K562 (cell line): ENCODE measurements around the gene COL6A1. TPM values are rescaled to one million over a fixed set of nuclear protein-coding genes. Genes with fewer than 3 reads are reported as not detected.
A peak's percentile ranks its signal among the peaks of the same experiment; 100 is the strongest.

ENCODE experiments used
- ATAC-seq: fragments of 200-7000 bp; cut with Tn5 transposase; 3 replicates; pipeline ENCODE4 v1.9.1; 2020; ENCODE audit warnings: moderate library complexity
- BruUV-seq: library from RNA; stranded (reverse); fragments of 400-500 nt; replicated peaks from 2 replicates; lab custom pipeline; 2021; lab: Mats Ljungman, UMichigan
- CTCF ChIA-PET: fragments of 300-600 bp; formaldehyde crosslinking; extraction: SDS; loops from one replicate; lab custom pipeline; 2021; ENCODE audit warnings: low intra/inter-chr PET ratio; lab: Yijun Ruan, JAX
- POLR2A ChIA-PET: fragments of 300-600, 350-650 bp; sonication (Branson Sonifier 250); formaldehyde crosslinking; extraction: SDS; loops from one replicate; lab custom pipeline; 2021; ENCODE audit warnings: antibody characterized with exemption, inconsistent platforms; lab: Yijun Ruan, JAX
- DNase-seq, 4 experiments: peaks; one replicate each; pipeline versions ENCODE4 v3.0.0 to v3.0.0-alpha.2; 2011 to 2018; ENCODE audit warnings: low spot score in 3 of 4, mixed read lengths in 3 of 4; ENCODE audit errors: extremely low read depth in 1 of 4
- FAIRE-seq: peaks from 2 replicates; lab custom pipeline; 2011; peaks lifted over from hg19 to GRCh38; lab: Jason Lieb, UNC
- H2AFZ ChIP-seq: 2 replicates; pipeline ENCODE4 v1.6.0; 2011; ENCODE audit warnings: low read depth, low read length, control low read depth, inconsistent platforms
- H3K27ac ChIP-seq: fragments of 200-600 bp; 3 replicates; pipeline ENCODE4 v1.8.0; 2011; ENCODE audit warnings: low read depth, mild to moderate bottlenecking, control low read depth, inconsistent platforms, low read length, moderate library complexity, mixed read lengths; ENCODE audit errors: extremely low read depth
- H3K27me3 ChIP-seq, 2 experiments: fragments of 300-600 bp in 1 of 2; 2 replicates in 1 of 2; 3 replicates in 1 of 2; pipeline versions ENCODE4 v1.6.0 to v1.8.0; 2011; ENCODE audit warnings: inconsistent platforms in 2 of 2, low read length in 2 of 2, mild to moderate bottlenecking in 1 of 2, mixed read lengths in 1 of 2, moderate library complexity in 1 of 2; ENCODE audit not compliant: control insufficient read depth in 2 of 2, insufficient read depth in 2 of 2
- H3K36me3 ChIP-seq: fragments of 300-600 bp; 3 replicates; pipeline ENCODE4 v1.8.0; 2011; ENCODE audit warnings: mild to moderate bottlenecking, low read length, inconsistent platforms; ENCODE audit not compliant: control insufficient read depth, insufficient read depth
- H3K4me1 ChIP-seq, 2 experiments: fragments of 200-600 bp in 1 of 2; replicated peaks in 1 of 2; 2 replicates in 1 of 2; 3 replicates in 1 of 2; pipeline versions ENCODE4 v1.5.1 to v1.8.0; 2011; ENCODE audit warnings: inconsistent platforms in 2 of 2, low read length in 2 of 2, mild to moderate bottlenecking in 1 of 2, mixed read lengths in 1 of 2, moderate library complexity in 1 of 2; ENCODE audit not compliant: control insufficient read depth in 2 of 2, insufficient read depth in 2 of 2
- H3K4me2 ChIP-seq: 2 replicates; pipeline ENCODE4 v1.6.1; 2011; ENCODE audit warnings: low read length, control low read depth, inconsistent platforms, mixed read lengths; ENCODE audit not compliant: insufficient read depth
- H3K4me3 ChIP-seq: fragments of 200-600 bp; sonication (generic), shearing (Covaris generic); 2 replicates; pipeline ENCODE4 v1.5.1; 2016; ENCODE audit warnings: control low read depth, inconsistent platforms
- H3K79me2 ChIP-seq: fragments of 200-600 bp; 3 replicates; pipeline ENCODE4 v1.8.0; 2011; ENCODE audit warnings: low read length, inconsistent platforms; ENCODE audit not compliant: control insufficient read depth, insufficient read depth
- H3K9ac ChIP-seq, 2 experiments: 2 replicates each; pipeline versions ENCODE4 v1.6.0 to v1.6.1; 2011; ENCODE audit warnings: low read depth in 2 of 2, low read length in 2 of 2, control low read depth in 1 of 2, inconsistent platforms in 1 of 2, mild to moderate bottlenecking in 1 of 2, mixed read lengths in 1 of 2; ENCODE audit not compliant: insufficient read depth in 1 of 2
- H3K9me1 ChIP-seq: one replicate; pipeline ENCODE4 v1.6.0; 2011; ENCODE audit warnings: inconsistent platforms, mild to moderate bottlenecking, low read length, moderate library complexity; ENCODE audit not compliant: control insufficient read depth, insufficient read depth
- H3K9me3 ChIP-seq: replicated peaks from 2 replicates; pipeline ENCODE4 v1.5.1; 2011; ENCODE audit warnings: low read depth, low read length, inconsistent platforms; ENCODE audit not compliant: control insufficient read depth, insufficient read depth
- H4K20me1 ChIP-seq: replicated peaks from 2 replicates; pipeline ENCODE4 v1.6.1; 2011; ENCODE audit warnings: low read length, inconsistent platforms, mixed read lengths; ENCODE audit not compliant: control insufficient read depth, insufficient read depth
- CTBP1 ChIP-seq: fragments of 450-650 bp; IDR thresholded peaks from 2 replicates; pipeline ENCODE4 v1.6.1; 2016; ENCODE audit warnings: borderline replicate concordance
- NCOA2 ChIP-seq, 2 experiments: fragments of 450-650 bp; IDR thresholded peaks; 2 replicates each; pipeline ENCODE4 v1.6.1; 2018; ENCODE audit warnings: mild to moderate bottlenecking in 2 of 2, moderate library complexity in 1 of 2; ENCODE audit not compliant: partially characterized antibody in 2 of 2
- NRF1 ChIP-seq, 2 experiments: fragments of 450-650 bp; IDR thresholded peaks in 1 of 2; conservative IDR thresholded peaks in 1 of 2; 2 replicates each; pipeline ENCODE4 v1.6.1; 2014; ENCODE audit warnings: mild to moderate bottlenecking in 2 of 2
- PHB2 ChIP-seq: fragments of 450-650 bp; IDR thresholded peaks from 2 replicates; pipeline ENCODE4 v1.6.1; 2017; ENCODE audit warnings: low read depth
- RAD51 ChIP-seq: fragments of 450-650 bp; IDR thresholded peaks from 2 replicates; pipeline ENCODE4 v1.7.1; 2016; ENCODE audit warnings: low read depth, mild to moderate bottlenecking, borderline replicate concordance
- SAFB2 ChIP-seq: fragments of 200-400 bp; formaldehyde crosslinking; IDR thresholded peaks from 2 replicates; pipeline ENCODE4 v1.6.1; 2018; ENCODE audit warnings: borderline replicate concordance, low read length, low read depth, moderate library complexity; ENCODE audit not compliant: severe bottlenecking
- SP1 ChIP-seq: sonication (generic); formaldehyde crosslinking; IDR thresholded peaks from 2 replicates; pipeline ENCODE4 v1.8.1; 2022; ENCODE audit warnings: mild to moderate bottlenecking, missing genetic modification reagents
- TAF7 ChIP-seq: fragments of 450-650 bp; IDR thresholded peaks from 2 replicates; pipeline ENCODE4 v1.6.1; 2016; ENCODE audit warnings: missing genetic modification characterization, missing compliant biosample characterization
- WGBS: fragments of 100-300 bp; shearing (Covaris generic); methylation state at CpG from one replicate; pipeline ENCODE4 v1.1.6; 2016; ENCODE audit warnings: low coverage, mixed read lengths; ENCODE audit not compliant: insufficient coverage; ENCODE audit errors: missing lambda C conversion rate; 5-methylcytosine and 5-hydroxymethylcytosine counted together
- in situ Hi-C: fragments of 300-500 bp; cut with MboI; formaldehyde crosslinking; loops from 4 replicates; pipeline ENCODE4 v1.15.0; 2018; ENCODE audit warnings: inconsistent platforms, mixed read lengths
- intact Hi-C: fragments of 100-400 bp; cut with micrococcal nuclease; formaldehyde crosslinking; loops from 2 replicates; pipeline ENCODE4 v1.14.2; 2022
- polyA plus RNA-seq, 8 experiments: library from polyadenylated mRNA; depleted of rRNA in 4 of 8; stranded (reverse) in 5 of 8; unstranded in 3 of 8; fragments of >200 nt; fragmentation: Nextera tagmentation in 2 of 8; fragmentation: Illumina TruSeq in 1 of 8; extraction: Ambion mirVana in 2 of 8; extraction: Trizol in 1 of 8; gene quantifications; 2 replicates each; pipeline versions ENCODE4 v1.2.1 to v1.2.3, GENCODE V29; 2011 to 2014; ENCODE audit warnings: inconsistent platforms in 1 of 8, missing spikeins in 1 of 8
- total RNA-seq, 7 experiments: library from RNA; depleted of rRNA in 6 of 7; stranded (reverse); fragments of >200 nt in 6 of 7; fragmentation: Illumina TruSeq in 2 of 7; extraction: Trizol in 2 of 7; gene quantifications; 2 replicates each; pipeline versions ENCODE4 v1.2.1 to v1.2.3, GENCODE V29; 2011 to 2021; ENCODE audit warnings: low replicate concordance in 1 of 7
- TF ChIP-seq, protein P1 (sequence below): fragments of 450-650 bp; conservative IDR thresholded peaks from 2 replicates; pipeline ENCODE4 v1.6.1; 2016; ENCODE audit warnings: missing genetic modification characterization, low read depth, mild to moderate bottlenecking, missing compliant biosample characterization, moderate library complexity
- TF ChIP-seq, protein P2 (sequence below): IDR thresholded peaks from 3 replicates; pipeline ENCODE4 v1.6.1; 2011; ENCODE audit warnings: borderline replicate concordance, mild to moderate bottlenecking, moderate library complexity; ENCODE audit not compliant: insufficient read length; ENCODE audit errors: extremely low read depth

The COL6A1 gene
- total and polyA plus RNA-seq, 9 of the 15 experiments (the other 6 are each of a cell fraction or from before 2014, with no cell fraction given): 0.07 to 1.3 (median 0.14) TPM; not detected in 3

DNA sequence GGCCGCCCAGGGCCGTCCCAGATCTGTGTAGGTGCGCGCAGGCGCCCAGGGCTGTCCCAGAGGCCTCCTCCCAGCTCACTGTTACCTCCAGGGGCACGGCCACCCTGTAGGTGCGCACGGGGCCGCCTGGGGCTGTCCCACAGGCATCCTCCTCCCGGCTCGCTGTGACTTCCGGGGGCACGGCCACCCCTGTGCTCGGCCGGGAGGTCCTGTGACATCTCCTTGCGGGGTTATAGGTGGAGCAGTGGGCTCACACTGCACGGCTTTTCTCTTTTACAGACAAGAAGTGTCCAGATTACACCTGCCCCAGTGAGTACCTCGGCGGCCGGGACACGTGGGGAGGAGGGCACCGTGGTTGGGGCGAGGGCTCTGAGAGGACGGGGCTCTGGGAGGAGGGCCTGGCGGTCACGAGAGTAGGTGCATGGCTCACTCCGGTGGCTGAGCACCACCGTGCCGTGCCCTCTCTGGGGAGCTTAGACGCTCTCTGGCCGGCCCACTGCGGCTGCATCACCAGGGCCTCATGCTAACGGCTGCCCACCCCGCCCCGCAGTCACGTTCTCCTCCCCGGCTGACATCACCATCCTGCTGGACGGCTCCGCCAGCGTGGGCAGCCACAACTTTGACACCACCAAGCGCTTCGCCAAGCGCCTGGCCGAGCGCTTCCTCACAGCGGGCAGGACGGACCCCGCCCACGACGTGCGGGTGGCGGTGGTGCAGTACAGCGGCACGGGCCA is 21.4 kb downstream of the COL6A1 start:
- 24% methylated on average over 44 of the region's 54 CpGs for WGBS
- POLR2A ChIA-PET: no interaction called here
- Histone ChIP-seq H3K4me1 (peaks cover 0 to 65% of the 10 kb centered on the region in 2 experiments; a peak in 2 of 5 replicates), H3K27ac (no peak overlapping the region), H4K20me1 (peaks cover 3% of the 10 kb centered on the region; the same call in 1 of the 2 replicates), H3K4me3 (no peak overlapping the region)
- FAIRE-seq (no peak), ATAC-seq (no peak)
- intact Hi-C loops: no loop called here
- BruUV-seq: no TSS peak
- TF ChIP-seq NRF1 (conservative IDR thresholded peaks at IDR 0.05 in 1 of 2, IDR thresholded peaks at IDR 0.05 in 1 of 2) (0 out of 4 replicates have a peak, but pooled peaks of 1 of the 2 experiments have one; percentile 36), SAFB2 (no peak)
- TF ChIP-seq, all 486 proteins: peak for 1
- in situ Hi-C loops: no loop called here
- Histone ChIP-seq H2AFZ (no peak overlapping the region), H3K79me2 (no peaks in the 10 kb centered on the region), H3K27me3 (peaks cover 7 to 51% of the 10 kb centered on the region in 2 experiments; a peak in 4 of 5 replicates), H3K36me3 (no peaks in the 10 kb centered on the region), H3K4me2 (no peak overlapping the region), H3K9ac (no peak overlapping the region), H3K9me3 (no peaks in the 10 kb centered on the region), H3K9me1 (no peaks in the 10 kb centered on the region)
- no peak for DNase-seq
- CTCF ChIA-PET: no interaction called here

DNA sequence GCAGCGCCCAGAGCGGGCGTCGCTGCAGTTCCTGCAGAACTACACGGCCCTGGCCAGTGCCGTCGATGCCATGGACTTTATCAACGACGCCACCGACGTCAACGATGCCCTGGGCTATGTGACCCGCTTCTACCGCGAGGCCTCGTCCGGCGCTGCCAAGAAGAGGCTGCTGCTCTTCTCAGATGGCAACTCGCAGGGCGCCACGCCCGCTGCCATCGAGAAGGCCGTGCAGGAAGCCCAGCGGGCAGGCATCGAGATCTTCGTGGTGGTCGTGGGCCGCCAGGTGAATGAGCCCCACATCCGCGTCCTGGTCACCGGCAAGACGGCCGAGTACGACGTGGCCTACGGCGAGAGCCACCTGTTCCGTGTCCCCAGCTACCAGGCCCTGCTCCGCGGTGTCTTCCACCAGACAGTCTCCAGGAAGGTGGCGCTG is 22.0 kb downstream of the COL6A1 start:
- CTCF ChIA-PET: no interaction called here
- Histone ChIP-seq H3K4me1 (peaks cover 0 to 59% of the 10 kb centered on the region in 2 experiments; a peak in 2 of 5 replicates), H3K9me3 (no peaks in the 10 kb centered on the region; the same call in 1 of the 2 replicates), H3K27ac (no peak overlapping the region), H3K4me3 (no peak overlapping the region), H3K79me2 (no peaks in the 10 kb centered on the region), H4K20me1 (peaks cover 3% of the 10 kb centered on the region; the same call in 1 of the 2 replicates), H3K4me2 (no peak overlapping the region), H3K36me3 (no peaks in the 10 kb centered on the region), H3K27me3 (peaks cover 5 to 45% of the 10 kb centered on the region in 2 experiments; a peak in 3 of 5 replicates), H3K9me1 (no peaks in the 10 kb centered on the region), H3K9ac (no peak overlapping the region), H2AFZ (no peak overlapping the region)
- intact Hi-C loops: no loop called here
- no TSS peak for BruUV-seq
- FAIRE-seq (no peak), DNase-seq (no peak), ATAC-seq (no peak)
- WGBS: 32% methylated on average over 42 of the region's 42 CpGs
- POLR2A ChIA-PET: interaction anchor here (1.4 kb wide), 1 partner anchor 10 kb away, joined by 5 read pairs; no protein-coding TSS in a partner anchor
- in situ Hi-C loops: no loop called here
- TF ChIP-seq, protein P1, sequence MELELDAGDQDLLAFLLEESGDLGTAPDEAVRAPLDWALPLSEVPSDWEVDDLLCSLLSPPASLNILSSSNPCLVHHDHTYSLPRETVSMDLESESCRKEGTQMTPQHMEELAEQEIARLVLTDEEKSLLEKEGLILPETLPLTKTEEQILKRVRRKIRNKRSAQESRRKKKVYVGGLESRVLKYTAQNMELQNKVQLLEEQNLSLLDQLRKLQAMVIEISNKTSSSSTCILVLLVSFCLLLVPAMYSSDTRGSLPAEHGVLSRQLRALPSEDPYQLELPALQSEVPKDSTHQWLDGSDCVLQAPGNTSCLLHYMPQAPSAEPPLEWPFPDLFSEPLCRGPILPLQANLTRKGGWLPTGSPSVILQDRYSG (tag): no peak
- TF ChIP-seq PHB2: no peak
- TF ChIP-seq SP1 (CRISPR knock-in tag): no peak
- TF ChIP-seq CTBP1: no peak
- TF ChIP-seq TAF7 (tag): no peak
- TF ChIP-seq, protein P2, sequence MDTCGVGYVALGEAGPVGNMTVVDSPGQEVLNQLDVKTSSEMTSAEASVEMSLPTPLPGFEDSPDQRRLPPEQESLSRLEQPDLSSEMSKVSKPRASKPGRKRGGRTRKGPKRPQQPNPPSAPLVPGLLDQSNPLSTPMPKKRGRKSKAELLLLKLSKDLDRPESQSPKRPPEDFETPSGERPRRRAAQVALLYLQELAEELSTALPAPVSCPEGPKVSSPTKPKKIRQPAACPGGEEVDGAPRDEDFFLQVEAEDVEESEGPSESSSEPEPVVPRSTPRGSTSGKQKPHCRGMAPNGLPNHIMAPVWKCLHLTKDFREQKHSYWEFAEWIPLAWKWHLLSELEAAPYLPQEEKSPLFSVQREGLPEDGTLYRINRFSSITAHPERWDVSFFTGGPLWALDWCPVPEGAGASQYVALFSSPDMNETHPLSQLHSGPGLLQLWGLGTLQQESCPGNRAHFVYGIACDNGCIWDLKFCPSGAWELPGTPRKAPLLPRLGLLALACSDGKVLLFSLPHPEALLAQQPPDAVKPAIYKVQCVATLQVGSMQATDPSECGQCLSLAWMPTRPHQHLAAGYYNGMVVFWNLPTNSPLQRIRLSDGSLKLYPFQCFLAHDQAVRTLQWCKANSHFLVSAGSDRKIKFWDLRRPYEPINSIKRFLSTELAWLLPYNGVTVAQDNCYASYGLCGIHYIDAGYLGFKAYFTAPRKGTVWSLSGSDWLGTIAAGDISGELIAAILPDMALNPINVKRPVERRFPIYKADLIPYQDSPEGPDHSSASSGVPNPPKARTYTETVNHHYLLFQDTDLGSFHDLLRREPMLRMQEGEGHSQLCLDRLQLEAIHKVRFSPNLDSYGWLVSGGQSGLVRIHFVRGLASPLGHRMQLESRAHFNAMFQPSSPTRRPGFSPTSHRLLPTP: no peak
- no peak for TF ChIP-seq NCOA2 (IDR thresholded peaks at IDR 0.05; ENCODE audit: partially characterized antibody in 2 of 2)
- TF ChIP-seq RAD51: no peak
